Hypothalamus (tissue), 51 donors: ENCODE data around the gene LTC4S.
"Not testable (repeated sequence)": the region's sequence is repeated elsewhere in the genome, so short reads cannot be mapped to it uniquely, and the experiment has no call there.

Experiments
- DNase-seq, 51 donors: peaks; one replicate each; lab custom pipeline; 2025; lab: John Stamatoyannopoulos, UW

The LTC4S gene, protein sequence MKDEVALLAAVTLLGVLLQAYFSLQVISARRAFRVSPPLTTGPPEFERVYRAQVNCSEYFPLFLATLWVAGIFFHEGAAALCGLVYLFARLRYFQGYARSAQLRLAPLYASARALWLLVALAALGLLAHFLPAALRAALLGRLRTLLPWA

GRCh38 chr5:179793468-179794139 lies at the start of gene LTC4S:
Gene LTC4S (plus strand): TSS chr5:179793986. CDS start chr5:179794081, 95 bp downstream.
- peak in 29 of 51 donors; percentile 10 to 67 (median 46) for DNase-seq

GRCh38 chr5:179744106-179744505 lies 49.7 kb upstream of the LTC4S start:
- DNase-seq: not testable (repeated sequence)

GRCh38 chr5:179746872-179747271 lies 46.9 kb upstream of the LTC4S start:
- DNase-seq: no peak

DNA sequence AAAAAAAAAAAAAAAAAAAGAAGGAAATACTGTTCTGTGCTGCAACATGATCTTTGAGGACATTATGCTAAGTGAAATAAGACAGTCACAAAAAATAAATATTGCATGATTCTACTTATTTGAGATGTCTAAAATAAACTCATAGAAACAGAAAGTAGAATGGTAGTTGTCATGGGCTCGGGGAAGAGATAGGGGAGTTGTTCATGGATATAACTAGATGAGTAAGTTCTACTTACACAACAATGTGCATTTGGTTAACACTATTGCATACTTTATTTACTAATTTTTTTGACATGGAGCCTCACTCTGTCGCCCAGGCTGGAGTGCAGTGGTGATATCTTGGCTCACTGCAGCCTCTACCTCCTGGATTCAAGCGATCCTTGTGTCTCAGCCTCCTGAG lies 46.0 kb upstream of the LTC4S start:
- DNase-seq: no peak

GRCh38 chr5:179749857-179750508 lies 43.8 kb upstream of the LTC4S start:
- no peak for DNase-seq

GRCh38 chr5:179753971-179754370 lies 39.8 kb upstream of the LTC4S start:
- no peak for DNase-seq

DNA sequence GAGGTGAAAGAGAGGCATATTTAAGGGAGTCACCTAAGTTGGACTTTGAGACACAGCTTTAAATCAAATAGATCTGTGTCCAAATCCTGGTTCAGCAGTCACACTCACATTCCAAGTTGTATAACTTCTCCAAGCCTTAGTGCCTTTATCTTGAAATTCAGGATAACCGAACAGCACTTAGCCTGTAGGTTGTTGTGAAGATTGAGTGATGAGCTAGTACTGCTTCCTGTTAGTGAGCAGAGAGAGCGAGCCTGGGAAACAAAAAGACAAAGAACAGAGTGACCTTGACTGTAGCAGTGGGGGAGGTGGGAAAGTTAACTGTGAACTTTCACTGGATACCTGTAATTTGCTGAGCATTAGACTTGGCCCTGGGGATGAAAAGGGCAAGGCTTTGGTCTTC lies 38.8 kb upstream of the LTC4S start:
- no peak for DNase-seq

DNA sequence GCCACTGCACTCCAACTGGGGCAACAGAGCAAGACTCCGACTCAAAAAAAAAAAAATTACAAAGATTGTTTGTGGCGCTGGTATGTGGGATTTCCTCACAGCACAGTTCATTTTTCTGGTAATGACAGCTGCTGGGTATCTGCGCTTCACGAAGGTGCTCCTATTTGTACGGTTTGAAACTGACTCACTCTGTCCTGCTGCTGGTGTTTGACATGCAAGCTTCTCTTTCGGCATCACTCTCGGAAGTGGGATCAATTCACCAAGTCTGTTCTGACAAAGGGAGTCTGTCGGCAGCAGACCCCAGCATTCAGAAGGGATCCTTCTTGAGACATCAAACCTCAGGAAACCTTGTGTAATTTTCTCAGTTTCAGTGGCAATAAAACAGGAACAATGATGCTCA lies 34.8 kb upstream of the LTC4S start:
- no peak for DNase-seq

DNA sequence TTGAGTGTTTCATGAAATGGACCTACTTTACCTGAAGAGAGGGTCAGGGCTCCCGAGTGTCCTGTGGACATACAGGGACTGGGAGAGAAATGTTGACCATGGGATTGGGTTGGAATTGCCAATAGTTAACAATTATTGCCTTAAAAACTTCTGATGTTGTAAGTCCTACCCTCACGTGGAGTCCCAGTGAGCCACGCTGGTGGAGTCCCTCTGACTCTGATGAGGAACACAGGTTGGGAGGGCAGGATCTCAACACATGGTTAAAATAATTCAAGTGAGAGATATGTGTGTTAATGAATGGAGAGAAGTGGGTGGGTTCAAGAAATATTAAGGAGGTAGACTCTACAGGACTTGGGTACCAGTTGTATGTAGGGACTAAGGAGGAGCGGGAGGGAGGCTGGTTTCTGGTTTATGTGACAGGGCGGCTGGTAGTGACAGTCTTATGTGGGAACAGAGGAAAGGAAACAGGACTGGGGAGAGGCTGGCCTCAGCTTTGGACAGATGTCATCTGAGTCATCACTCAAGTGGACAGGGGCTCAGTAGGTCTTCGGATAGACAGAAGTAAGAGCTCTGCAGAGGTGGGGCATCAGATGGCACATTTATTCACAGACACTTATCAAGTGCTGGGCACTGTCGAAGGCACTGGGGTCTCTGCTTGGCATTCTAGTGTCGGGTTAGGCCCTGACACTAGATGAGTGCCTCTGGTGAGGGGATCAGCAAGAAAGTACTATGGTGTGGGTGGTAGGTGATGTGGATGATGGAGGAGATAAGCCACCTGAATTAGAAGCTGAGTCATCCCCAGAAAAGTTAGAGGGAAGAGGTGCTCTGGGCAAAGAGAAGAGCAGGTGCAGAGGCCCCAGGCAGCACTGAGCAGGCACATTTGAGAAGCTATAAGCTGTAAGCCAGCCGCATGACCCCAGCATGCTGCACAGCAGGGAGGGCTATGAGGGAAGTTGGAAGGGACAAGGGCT lies 33.9 kb upstream of the LTC4S start:
- DNase-seq: peak in 2 of 51 donors; percentile 8 to 41

DNA sequence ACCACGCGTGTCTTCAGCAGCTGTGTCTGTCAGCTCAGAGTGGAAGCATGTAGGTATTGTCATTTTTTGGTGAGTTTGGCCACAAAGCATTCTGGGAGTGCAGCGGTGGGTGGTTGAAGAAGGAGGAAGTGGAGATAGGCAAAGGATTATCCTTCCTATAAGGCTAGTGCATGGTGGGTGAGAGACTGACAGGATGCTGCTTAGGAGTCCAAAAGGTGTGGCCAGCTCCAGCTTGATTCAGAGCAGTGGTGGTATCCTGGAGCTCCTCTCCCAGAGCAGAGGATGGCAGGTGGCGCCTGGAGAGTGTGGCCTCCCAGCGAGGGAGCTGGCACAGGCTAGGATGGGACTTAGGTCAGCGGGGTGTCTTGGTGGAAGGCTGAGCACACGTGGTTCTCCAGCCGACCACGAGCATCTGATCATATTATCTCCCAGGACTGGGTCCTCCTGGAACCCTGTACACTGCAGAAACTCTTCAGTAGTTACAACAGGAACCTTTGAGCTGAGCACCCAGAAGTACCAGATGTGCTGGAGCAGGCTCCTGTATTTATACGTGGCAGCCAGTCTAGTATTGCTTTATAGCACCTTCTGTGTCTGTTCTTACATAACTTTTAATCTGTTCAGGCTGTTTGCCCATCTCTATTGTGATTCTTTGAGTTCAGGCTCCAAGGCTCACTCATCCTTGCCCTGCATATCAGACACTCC lies 31.6 kb upstream of the LTC4S start:
- DNase-seq: peak in 1 of 51 donors; percentile 8

- DNase-seq: peak in 1 of 51 donors; percentile 46
Observed at GRCh38 chr5:179762781-179763176, 31.0 kb upstream of the LTC4S start.

- peak in 28 of 51 donors; percentile 9 to 58 (median 37) for DNase-seq
Observed at GRCh38 chr5:179763215-179763945, 30.4 kb upstream of the LTC4S start.

DNA sequence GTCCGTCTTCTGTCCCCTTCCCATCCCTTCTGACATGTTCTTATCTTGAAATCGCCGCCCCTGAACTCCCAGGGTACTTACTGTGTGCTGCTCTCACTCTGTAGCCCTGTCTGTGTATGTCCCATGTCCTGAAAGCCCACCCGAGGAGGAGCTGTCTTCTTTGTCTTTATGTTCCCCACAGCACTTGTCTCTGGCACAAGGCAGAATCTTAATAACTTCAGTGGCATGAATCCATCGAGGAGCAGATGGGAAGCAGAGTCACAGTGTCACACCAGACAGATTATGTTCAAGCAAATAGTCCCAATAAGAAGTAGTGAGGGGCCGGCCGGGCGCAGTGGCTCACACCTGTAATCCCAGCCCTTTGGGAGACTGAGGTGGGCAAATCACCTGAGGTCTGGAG lies 29.7 kb upstream of the LTC4S start:
- no peak for DNase-seq

- peak in 6 of 51 donors; percentile 18 to 51 (median 27) for DNase-seq
Observed at GRCh38 chr5:179765400-179765799, 28.4 kb upstream of the LTC4S start.

DNA sequence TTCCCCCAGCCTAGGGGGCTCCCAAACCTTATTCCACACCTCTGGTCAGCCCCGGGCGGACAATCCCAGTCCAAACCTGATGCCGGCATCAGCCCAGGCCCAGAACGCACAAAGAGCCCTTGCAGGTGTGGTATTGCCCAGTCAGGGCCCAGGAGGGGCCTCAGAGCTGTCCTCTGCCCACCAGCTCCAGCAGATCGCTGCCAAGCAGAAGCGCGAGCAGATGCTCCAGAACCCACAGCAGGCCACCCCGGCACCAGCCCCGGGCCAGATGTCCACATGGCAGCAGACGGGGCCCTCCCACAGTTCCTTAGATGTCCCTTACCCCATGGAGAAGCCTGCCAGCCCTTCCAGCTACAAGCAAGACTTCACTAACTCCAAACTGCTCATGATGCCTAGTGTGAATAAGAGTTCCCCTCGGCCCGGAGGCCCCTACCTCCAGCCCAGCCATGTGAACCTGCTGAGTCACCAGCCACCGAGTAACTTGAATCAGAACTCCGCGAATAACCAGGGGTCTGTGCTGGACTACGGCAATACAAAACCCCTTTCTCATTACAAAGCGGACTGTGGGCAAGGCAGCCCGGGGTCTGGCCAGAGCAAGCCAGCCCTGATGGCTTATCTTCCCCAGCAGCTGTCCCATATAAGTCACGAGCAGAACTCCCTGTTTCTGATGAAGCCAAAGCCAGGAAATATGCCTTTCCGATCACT lies 27.6 kb upstream of the LTC4S start:
- DNase-seq: peak in 2 of 51 donors; percentile 14 to 16

- no peak for DNase-seq
Observed at GRCh38 chr5:179766726-179767455, 26.9 kb upstream of the LTC4S start.

- DNase-seq: no peak
Observed at GRCh38 chr5:179767496-179768100, 26.2 kb upstream of the LTC4S start.
